Gastroesophageal sphincter (tissue), 2 donors: ENCODE results near the gene PTPRN2.

ENCODE experiments used
- POLR2A ChIP-seq, 2 donors: fragments of 450-650 bp; IDR thresholded peaks; one replicate each; pipeline ENCODE4 v1.6.1; 2017; ENCODE audit warnings: antibody characterized with exemption in 2 of 2, mild to moderate bottlenecking in 2 of 2, moderate library complexity in 1 of 2
- POLR2AphosphoS5 ChIP-seq: sonication (generic); formaldehyde crosslinking; IDR thresholded peaks from one replicate; pipeline ENCODE4 v1.6.1; 2017; ENCODE audit warnings: antibody characterized with exemption

DNA sequence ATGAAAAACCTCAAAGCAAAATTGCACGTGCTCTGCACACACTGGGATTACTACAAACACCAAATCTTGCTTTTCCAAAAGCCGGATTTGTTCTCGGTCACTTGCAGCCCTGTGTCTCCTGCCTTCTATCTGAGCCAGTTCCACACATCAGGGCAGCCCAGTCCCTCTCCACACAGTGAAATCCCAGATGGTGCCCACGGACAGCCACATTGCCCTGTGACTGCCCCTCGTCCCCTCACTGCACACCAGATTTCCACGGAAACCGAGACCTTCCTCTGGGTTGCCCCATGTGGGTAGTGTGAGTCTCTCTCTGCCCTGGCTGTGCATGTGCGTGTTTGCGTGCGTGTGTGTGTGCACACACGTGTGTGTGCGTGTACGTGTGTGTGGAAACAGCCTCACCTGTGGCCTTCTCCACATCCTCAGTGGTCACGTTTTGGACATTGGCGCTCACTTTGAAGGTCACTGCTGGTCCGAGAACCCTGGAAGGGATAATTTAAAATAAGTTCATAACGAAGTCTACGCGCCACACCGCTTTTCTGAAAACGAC is 506.7 kb downstream of the PTPRN2 start:
- TF ChIP-seq POLR2AphosphoS5: no peak
- no peak for TF ChIP-seq POLR2A (IDR thresholded peaks at IDR 0.05)
